HG02938 (cell line): ENCODE results near the gene PPP2R2C.

Experiments used
- ATAC-seq: cut with Tn5 transposase; IDR thresholded peaks from one replicate; pipeline ENCODE4 v1.9.1; 2021; ENCODE audit warnings: mild to moderate bottlenecking, moderate library complexity; ENCODE audit not compliant: unreplicated experiment

The PPP2R2C gene

GRCh38 chr4:6469898-6470501, 2.4 kb downstream of the PPP2R2C start:
- ATAC-seq = no peak

- no peak for ATAC-seq
Observed at GRCh38 chr4:6469144-6469543, 3.3 kb downstream of the PPP2R2C start.

- ATAC-seq = no peak
Observed at GRCh38 chr4:6468376-6468775, 4.0 kb downstream of the PPP2R2C start.

GRCh38 chr4:6467600-6467999, 4.8 kb downstream of the PPP2R2C start:
- ATAC-seq = no peak

GRCh38 chr4:6466756-6467381, 5.5 kb downstream of the PPP2R2C start:
- ATAC-seq = no peak

GRCh38 chr4:6465955-6466354, 6.5 kb downstream of the PPP2R2C start:
- no peak for ATAC-seq

GRCh38 chr4:6464842-6465588, 7.4 kb downstream of the PPP2R2C start:
- no peak for ATAC-seq

GRCh38 chr4:6463311-6464289, 8.8 kb downstream of the PPP2R2C start:
- no peak for ATAC-seq

- no peak for ATAC-seq
Observed at GRCh38 chr4:6461301-6462165, 10.9 kb downstream of the PPP2R2C start.

- no peak for ATAC-seq
Observed at GRCh38 chr4:6460876-6461275, 11.5 kb downstream of the PPP2R2C start.

GRCh38 chr4:6458528-6458927, 13.9 kb downstream of the PPP2R2C start:
- no peak for ATAC-seq

- ATAC-seq = no peak
Observed at GRCh38 chr4:6456450-6456849, 16.0 kb downstream of the PPP2R2C start.

GRCh38 chr4:6454112-6454910, 18.1 kb downstream of the PPP2R2C start:
- ATAC-seq = no peak

- no peak for ATAC-seq
Observed at GRCh38 chr4:6453688-6453990, 18.8 kb downstream of the PPP2R2C start.

GRCh38 chr4:6452897-6453687, 19.3 kb downstream of the PPP2R2C start:
- ATAC-seq = no peak

- ATAC-seq = no peak
Observed at GRCh38 chr4:6452116-6452896, 20.1 kb downstream of the PPP2R2C start.

GRCh38 chr4:6451309-6451708, 21.1 kb downstream of the PPP2R2C start:
- no peak for ATAC-seq

GRCh38 chr4:6450709-6451108, 21.7 kb downstream of the PPP2R2C start:
- no peak for ATAC-seq
